B cell (primary cell): ENCODE measurements around the gene HOXD10.

Experiments used
- CTCF ChIP-seq: fragments of 200-600 bp; IDR thresholded peaks from one replicate; pipeline ENCODE4 v1.8.0; 2022; ENCODE audit warnings: antibody characterized with exemption, mild to moderate bottlenecking
- EZH2 ChIP-seq: IDR thresholded peaks from 2 replicates; pipeline ENCODE4 v1.6.1; 2012; ENCODE audit warnings: borderline replicate concordance, low read depth, mild to moderate bottlenecking, moderate library complexity, low read length; ENCODE audit not compliant: insufficient read depth, poor library complexity, severe bottlenecking

GRCh38 chr2:176099728-176100546, 16.6 kb upstream of the HOXD10 start, which contains the start of gene HOXD12:
- no peak for TF ChIP-seq EZH2
- TF ChIP-seq CTCF: no peak
